HepG2 (cell line): Measurements from ENCODE around the gene USB1. TPM values are rescaled to one million over a fixed set of nuclear protein-coding genes. Genes with fewer than 3 reads are reported as not detected.
A peak's percentile ranks its signal among the peaks of the same experiment; 100 is the strongest.

Experiments
- ATF7 ChIP-seq, 2 experiments: fragments of 450-650 bp in 1 of 2; sonication (generic) in 1 of 2; formaldehyde crosslinking in 1 of 2; IDR thresholded peaks; 2 replicates each; pipeline versions ENCODE4 v1.4.0 to v1.6.1; 2016 to 2020; ENCODE audit warnings: antibody characterized with exemption in 1 of 2, mild to moderate bottlenecking in 1 of 2, missing genetic modification reagents in 1 of 2
- EEA1 ChIP-seq: sonication (generic); formaldehyde crosslinking; IDR thresholded peaks from 2 replicates; pipeline ENCODE4 v1.5.1; 2020; ENCODE audit warnings: mild to moderate bottlenecking, missing genetic modification reagents, borderline replicate concordance
- ELF1 ChIP-seq: sonication (generic); formaldehyde crosslinking; IDR thresholded peaks from 2 replicates; pipeline ENCODE4 v1.4.0; 2020; ENCODE audit warnings: missing genetic modification reagents
- ELF3 ChIP-seq: IDR thresholded peaks from 2 replicates; pipeline ENCODE4 v1.6.1; 2016; ENCODE audit warnings: missing genetic modification reagents, missing compliant biosample characterization
- FOXO1 ChIP-seq: sonication (generic); formaldehyde crosslinking; IDR thresholded peaks from 2 replicates; pipeline ENCODE4 v1.4.0; 2020; ENCODE audit warnings: missing genetic modification reagents
- JUND ChIP-seq: sonication (generic); formaldehyde crosslinking; IDR thresholded peaks from 2 replicates; pipeline ENCODE4 v1.8.0; 2022; ENCODE audit warnings: mild to moderate bottlenecking, missing genetic modification reagents
- KLF15 ChIP-seq: sonication (generic); formaldehyde crosslinking; IDR thresholded peaks from 2 replicates; pipeline ENCODE4 v1.8.1; 2023; ENCODE audit warnings: borderline replicate concordance, mild to moderate bottlenecking, inconsistent platforms, missing genetic modification reagents, mixed read lengths
- NFATC3 ChIP-seq: sonication (generic); formaldehyde crosslinking; IDR thresholded peaks from 2 replicates; pipeline ENCODE4 v1.5.1; 2020; ENCODE audit warnings: mild to moderate bottlenecking, missing genetic modification reagents
- RBFOX2 ChIP-seq: fragments of 200-400 bp; formaldehyde crosslinking; IDR thresholded peaks from 2 replicates; pipeline ENCODE4 v1.6.1; 2017; ENCODE audit warnings: low read depth, mild to moderate bottlenecking, low read length
- RXRA ChIP-seq: sonication (generic); formaldehyde crosslinking; IDR thresholded peaks from 2 replicates; pipeline ENCODE4 v1.5.1; 2020; ENCODE audit warnings: missing genetic modification reagents
- SPEN ChIP-seq: sonication (generic); formaldehyde crosslinking; IDR thresholded peaks from 2 replicates; pipeline ENCODE4 v1.5.1; 2020; ENCODE audit warnings: low read depth, mild to moderate bottlenecking, missing genetic modification reagents
- TBP ChIP-seq: sonication (generic); formaldehyde crosslinking; IDR thresholded peaks from 2 replicates; pipeline ENCODE4 v1.5.0; 2020; ENCODE audit warnings: missing genetic modification reagents
- ZBTB7A ChIP-seq: sonication (generic); formaldehyde crosslinking; IDR thresholded peaks from 2 replicates; pipeline ENCODE4 v1.8.0; 2022; ENCODE audit warnings: mild to moderate bottlenecking, missing genetic modification reagents
- ZNF292 ChIP-seq: sonication (generic); formaldehyde crosslinking; IDR thresholded peaks from 2 replicates; pipeline ENCODE4 v1.8.1; 2022; ENCODE audit warnings: mild to moderate bottlenecking, low read depth, missing genetic modification reagents, borderline replicate concordance
- ZNF337 ChIP-seq: sonication (generic); formaldehyde crosslinking; IDR thresholded peaks from 2 replicates; pipeline ENCODE4 v1.5.1; 2020; ENCODE audit warnings: missing genetic modification reagents, low read depth, mild to moderate bottlenecking, borderline replicate concordance
- polyA plus RNA-seq, 8 experiments: library from polyadenylated mRNA; depleted of rRNA in 3 of 8; stranded (reverse) in 7 of 8; unstranded in 1 of 8; fragments of >200 nt; fragmentation: Illumina TruSeq in 4 of 8; extraction: Trizol in 4 of 8; gene quantifications; 2 replicates each; pipeline versions ENCODE4 v1.2.1 to v1.2.3, GENCODE V29; 2011 to 2016; ENCODE audit warnings: low read depth in 4 of 8, missing spikeins in 1 of 8, mixed read lengths in 1 of 8; ENCODE audit not compliant: insufficient read depth in 1 of 8
- total RNA-seq, 5 experiments: library from RNA; depleted of rRNA; stranded (reverse); fragments of >200 nt; fragmentation: Illumina TruSeq; extraction: Trizol; gene quantifications; 2 replicates each; pipeline ENCODE4 v1.2.3, GENCODE V29; 2016; ENCODE audit warnings: low read depth in 1 of 5
- TF ChIP-seq, protein P1 (sequence below): sonication (generic); formaldehyde crosslinking; IDR thresholded peaks from 2 replicates; pipeline ENCODE4 v1.4.0; 2020; ENCODE audit warnings: missing genetic modification reagents
- TF ChIP-seq, protein P2 (sequence below): sonication (generic); formaldehyde crosslinking; conservative IDR thresholded peaks from 2 replicates; pipeline ENCODE4 v1.4.0; 2020; ENCODE audit warnings: missing genetic modification reagents
- TF ChIP-seq, protein P3 (sequence below): sonication (generic); formaldehyde crosslinking; IDR thresholded peaks from 2 replicates; pipeline ENCODE4 v1.9.0; 2022; ENCODE audit warnings: missing genetic modification reagents, mild to moderate bottlenecking, borderline replicate concordance
- TF ChIP-seq, protein P4 (sequence below): sonication (generic); formaldehyde crosslinking; IDR thresholded peaks from 2 replicates; pipeline ENCODE4 v1.4.0; 2020; ENCODE audit warnings: low read depth, mild to moderate bottlenecking, missing genetic modification reagents
- TF ChIP-seq, protein P5 (sequence below): IDR thresholded peaks from 2 replicates; pipeline ENCODE4 v1.6.1; 2016; ENCODE audit warnings: low read depth, borderline replicate concordance

The USB1 gene
- total and polyA plus RNA-seq, 2 of the 13 experiments (the other 11 are each of a cell fraction or from before 2014, with no cell fraction given) = 16.7 to 65.4 TPM

DNA sequence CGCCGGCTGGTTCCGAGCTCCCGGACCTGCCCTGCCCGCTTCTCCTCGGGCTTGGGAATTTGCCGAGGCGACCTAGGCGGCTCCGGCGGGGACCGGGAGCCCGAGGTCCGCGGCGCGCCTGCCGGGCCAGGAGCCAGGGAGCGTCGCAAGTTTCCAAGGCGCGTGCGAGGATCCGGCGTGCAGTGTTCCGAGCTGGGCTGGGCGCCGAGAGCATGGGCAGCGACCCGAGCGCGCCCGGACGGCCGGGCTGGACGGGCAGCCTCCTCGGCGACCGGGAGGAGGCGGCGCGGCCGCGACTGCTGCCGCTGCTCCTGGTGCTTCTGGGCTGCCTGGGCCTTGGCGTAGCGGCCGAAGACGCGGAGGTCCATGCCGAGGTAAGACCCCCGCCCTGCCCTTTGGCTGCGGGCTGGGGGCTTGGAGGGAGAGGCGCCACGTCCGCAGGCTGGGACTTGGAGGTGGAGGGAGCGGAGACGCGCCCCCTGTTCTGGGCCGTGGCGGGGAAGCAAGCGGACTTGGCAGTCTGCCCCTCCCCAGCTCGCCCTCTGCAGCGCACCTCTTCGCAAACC lies 25.0 kb downstream of the USB1 start (continued):
- TF ChIP-seq JUND (CRISPR knock-in tag) (no peak), ELF3 (CRISPR knock-in tag) (0 out of 2 replicates have a peak, but pooled peaks have one; percentile 1), RXRA (CRISPR knock-in tag) (no peak), TBP (no peak), ELF1 (CRISPR knock-in tag) (no peak), KLF15 (CRISPR knock-in tag) (no peak), EEA1 (no peak), ZNF292 (no peak; the same call in 1 of the 2 replicates), SPEN (CRISPR knock-in tag) (peak; percentile 47), ZNF337 (CRISPR knock-in tag) (no peak), ATF7 (IDR thresholded peaks at IDR 0.05) (no peak), ATF7 (CRISPR knock-in tag; IDR thresholded peaks at IDR 0.05) (no peak), RBFOX2 (peak; percentile 8; the same call in 1 of the 2 replicates), NFATC3 (no peak), FOXO1 (CRISPR knock-in tag) (0 out of 2 replicates have a peak, but pooled peaks have one; percentile 11), ZBTB7A (CRISPR knock-in tag) (no peak; the same call in 1 of the 2 replicates)
- TF ChIP-seq, protein P1, sequence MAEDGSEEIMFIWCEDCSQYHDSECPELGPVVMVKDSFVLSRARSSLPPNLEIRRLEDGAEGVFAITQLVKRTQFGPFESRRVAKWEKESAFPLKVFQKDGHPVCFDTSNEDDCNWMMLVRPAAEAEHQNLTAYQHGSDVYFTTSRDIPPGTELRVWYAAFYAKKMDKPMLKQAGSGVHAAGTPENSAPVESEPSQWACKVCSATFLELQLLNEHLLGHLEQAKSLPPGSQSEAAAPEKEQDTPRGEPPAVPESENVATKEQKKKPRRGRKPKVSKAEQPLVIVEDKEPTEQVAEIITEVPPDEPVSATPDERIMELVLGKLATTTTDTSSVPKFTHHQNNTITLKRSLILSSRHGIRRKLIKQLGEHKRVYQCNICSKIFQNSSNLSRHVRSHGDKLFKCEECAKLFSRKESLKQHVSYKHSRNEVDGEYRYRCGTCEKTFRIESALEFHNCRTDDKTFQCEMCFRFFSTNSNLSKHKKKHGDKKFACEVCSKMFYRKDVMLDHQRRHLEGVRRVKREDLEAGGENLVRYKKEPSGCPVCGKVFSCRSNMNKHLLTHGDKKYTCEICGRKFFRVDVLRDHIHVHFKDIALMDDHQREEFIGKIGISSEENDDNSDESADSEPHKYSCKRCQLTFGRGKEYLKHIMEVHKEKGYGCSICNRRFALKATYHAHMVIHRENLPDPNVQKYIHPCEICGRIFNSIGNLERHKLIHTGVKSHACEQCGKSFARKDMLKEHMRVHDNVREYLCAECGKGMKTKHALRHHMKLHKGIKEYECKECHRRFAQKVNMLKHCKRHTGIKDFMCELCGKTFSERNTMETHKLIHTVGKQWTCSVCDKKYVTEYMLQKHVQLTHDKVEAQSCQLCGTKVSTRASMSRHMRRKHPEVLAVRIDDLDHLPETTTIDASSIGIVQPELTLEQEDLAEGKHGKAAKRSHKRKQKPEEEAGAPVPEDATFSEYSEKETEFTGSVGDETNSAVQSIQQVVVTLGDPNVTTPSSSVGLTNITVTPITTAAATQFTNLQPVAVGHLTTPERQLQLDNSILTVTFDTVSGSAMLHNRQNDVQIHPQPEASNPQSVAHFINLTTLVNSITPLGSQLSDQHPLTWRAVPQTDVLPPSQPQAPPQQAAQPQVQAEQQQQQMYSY = no peak
- TF ChIP-seq, protein P2, sequence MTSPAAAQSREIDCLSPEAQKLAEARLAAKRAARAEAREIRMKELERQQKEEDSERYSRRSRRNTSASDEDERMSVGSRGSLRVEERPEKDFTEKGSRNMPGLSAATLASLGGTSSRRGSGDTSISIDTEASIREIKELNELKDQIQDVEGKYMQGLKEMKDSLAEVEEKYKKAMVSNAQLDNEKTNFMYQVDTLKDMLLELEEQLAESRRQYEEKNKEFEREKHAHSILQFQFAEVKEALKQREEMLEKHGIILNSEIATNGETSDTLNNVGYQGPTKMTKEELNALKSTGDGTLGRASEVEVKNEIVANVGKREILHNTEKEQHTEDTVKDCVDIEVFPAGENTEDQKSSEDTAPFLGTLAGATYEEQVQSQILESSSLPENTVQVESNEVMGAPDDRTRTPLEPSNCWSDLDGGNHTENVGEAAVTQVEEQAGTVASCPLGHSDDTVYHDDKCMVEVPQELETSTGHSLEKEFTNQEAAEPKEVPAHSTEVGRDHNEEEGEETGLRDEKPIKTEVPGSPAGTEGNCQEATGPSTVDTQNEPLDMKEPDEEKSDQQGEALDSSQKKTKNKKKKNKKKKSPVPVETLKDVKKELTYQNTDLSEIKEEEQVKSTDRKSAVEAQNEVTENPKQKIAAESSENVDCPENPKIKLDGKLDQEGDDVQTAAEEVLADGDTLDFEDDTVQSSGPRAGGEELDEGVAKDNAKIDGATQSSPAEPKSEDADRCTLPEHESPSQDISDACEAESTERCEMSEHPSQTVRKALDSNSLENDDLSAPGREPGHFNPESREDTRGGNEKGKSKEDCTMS (CRISPR knock-in tag) = no peak
- TF ChIP-seq, protein P3, sequence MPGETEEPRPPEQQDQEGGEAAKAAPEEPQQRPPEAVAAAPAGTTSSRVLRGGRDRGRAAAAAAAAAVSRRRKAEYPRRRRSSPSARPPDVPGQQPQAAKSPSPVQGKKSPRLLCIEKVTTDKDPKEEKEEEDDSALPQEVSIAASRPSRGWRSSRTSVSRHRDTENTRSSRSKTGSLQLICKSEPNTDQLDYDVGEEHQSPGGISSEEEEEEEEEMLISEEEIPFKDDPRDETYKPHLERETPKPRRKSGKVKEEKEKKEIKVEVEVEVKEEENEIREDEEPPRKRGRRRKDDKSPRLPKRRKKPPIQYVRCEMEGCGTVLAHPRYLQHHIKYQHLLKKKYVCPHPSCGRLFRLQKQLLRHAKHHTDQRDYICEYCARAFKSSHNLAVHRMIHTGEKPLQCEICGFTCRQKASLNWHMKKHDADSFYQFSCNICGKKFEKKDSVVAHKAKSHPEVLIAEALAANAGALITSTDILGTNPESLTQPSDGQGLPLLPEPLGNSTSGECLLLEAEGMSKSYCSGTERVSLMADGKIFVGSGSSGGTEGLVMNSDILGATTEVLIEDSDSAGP (CRISPR knock-in tag) = no peak
- TF ChIP-seq, protein P4, sequence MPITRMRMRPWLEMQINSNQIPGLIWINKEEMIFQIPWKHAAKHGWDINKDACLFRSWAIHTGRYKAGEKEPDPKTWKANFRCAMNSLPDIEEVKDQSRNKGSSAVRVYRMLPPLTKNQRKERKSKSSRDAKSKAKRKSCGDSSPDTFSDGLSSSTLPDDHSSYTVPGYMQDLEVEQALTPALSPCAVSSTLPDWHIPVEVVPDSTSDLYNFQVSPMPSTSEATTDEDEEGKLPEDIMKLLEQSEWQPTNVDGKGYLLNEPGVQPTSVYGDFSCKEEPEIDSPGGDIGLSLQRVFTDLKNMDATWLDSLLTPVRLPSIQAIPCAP = no peak
- TF ChIP-seq, protein P5, sequence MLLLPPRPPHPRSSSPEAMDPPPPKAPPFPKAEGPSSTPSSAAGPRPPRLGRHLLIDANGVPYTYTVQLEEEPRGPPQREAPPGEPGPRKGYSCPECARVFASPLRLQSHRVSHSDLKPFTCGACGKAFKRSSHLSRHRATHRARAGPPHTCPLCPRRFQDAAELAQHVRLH (CRISPR knock-in tag) = no peak
